ENCODE data around the gene RAPGEFL1. TPM values are rescaled to one million over a fixed set of nuclear protein-coding genes. Genes with fewer than 3 reads are reported as not detected.
"Not testable (repeated sequence)": the region's sequence is repeated elsewhere in the genome, so short reads cannot be mapped to it uniquely, and the experiment has no call there.

The RAPGEFL1 gene
- total RNA-seq, 1 donor from 2014 or later = 6.8 TPM

GRCh38 chr17:40134184-40134583 lies 43.1 kb upstream of the RAPGEFL1 start:
- H3K36me3 Mint-ChIP-seq = peaks cover 59% of the 10 kb centered on the region
- no peaks in the 10 kb centered on the region for H3K9me3 Mint-ChIP-seq
- Histone ChIP-seq H4K20me1 (ENCODE audit: low read depth) (peaks cover 13% of the 10 kb centered on the region), H3K27ac (peak overlapping the region; percentile 74), H3F3A (ENCODE audit: low read depth) (peaks cover 78% of the 10 kb centered on the region), H3K9ac (no peak overlapping the region), H3K36me3 (peaks cover 41% of the 10 kb centered on the region), H3K4me1 (peaks cover 8% of the 10 kb centered on the region), H3K4me2 (no peak overlapping the region), H3K9me3 (ENCODE audit: low read depth) (no peaks in the 10 kb centered on the region), H3K4me3 (no peak overlapping the region), H3K27me3 (no peaks in the 10 kb centered on the region), H3K79me2 (ENCODE audit: low read depth) (peaks cover 79% of the 10 kb centered on the region), H2AFZ (replicated peaks) (no peak overlapping the region)
- no peaks in the 10 kb centered on the region for H3K4me1 Mint-ChIP-seq
- TF ChIP-seq EZH2phosphoT487 (IDR thresholded peaks at IDR 0.05) (no peak), EZH2 (IDR thresholded peaks at IDR 0.05) (no peak), CTCF (IDR thresholded peaks at IDR 0.05) (no peak)
- DNase-seq (ENCODE audit: low spot score) = no peak
- no peak overlapping the region for H3K4me3 Mint-ChIP-seq
- no peaks in the 10 kb centered on the region for H3K27me3 Mint-ChIP-seq (ENCODE audit: insufficient read depth, low read depth)
- H3K27ac Mint-ChIP-seq = no peak overlapping the region

DNA sequence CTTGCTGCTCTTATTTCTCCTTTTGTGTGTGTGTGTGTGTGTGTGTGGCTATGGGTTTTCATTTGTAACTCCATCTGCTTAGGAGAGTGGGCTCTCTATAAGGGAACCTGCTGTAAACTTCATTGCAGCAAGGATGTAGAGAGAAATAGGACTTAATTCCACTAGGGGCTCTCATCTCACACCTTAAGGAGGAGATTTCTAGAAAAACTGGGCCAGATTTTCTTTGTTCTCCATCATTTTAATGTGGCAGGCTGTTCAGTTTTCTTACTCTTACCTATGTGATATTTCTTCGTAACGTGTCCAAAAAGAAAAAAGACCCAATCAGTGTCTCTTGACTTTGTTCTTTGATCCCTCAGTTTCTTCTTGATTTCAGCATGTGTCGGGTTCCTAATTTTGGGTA lies 41.5 kb upstream of the RAPGEFL1 start:
- Histone ChIP-seq H2AFZ (replicated peaks) (no peak overlapping the region), H3K4me2 (no peak overlapping the region), H3K9ac (no peak overlapping the region), H3K36me3 (peaks cover 28% of the 10 kb centered on the region), H3F3A (ENCODE audit: low read depth) (peaks cover 85% of the 10 kb centered on the region), H3K4me1 (peaks cover 14% of the 10 kb centered on the region), H3K79me2 (ENCODE audit: low read depth) (peaks cover 71% of the 10 kb centered on the region), H3K9me3 (ENCODE audit: low read depth) (no peaks in the 10 kb centered on the region), H3K27ac (peak overlapping the region; percentile 74), H3K4me3 (no peak overlapping the region), H3K27me3 (no peaks in the 10 kb centered on the region), H4K20me1 (ENCODE audit: low read depth) (peaks cover 6% of the 10 kb centered on the region)
- Mint-ChIP-seq H3K4me3 (no peak overlapping the region), H3K36me3 (peaks cover 42% of the 10 kb centered on the region), H3K9me3 (peaks cover 3% of the 10 kb centered on the region), H3K27me3 (ENCODE audit: insufficient read depth, low read depth) (peaks cover 9% of the 10 kb centered on the region), H3K4me1 (peaks cover 7% of the 10 kb centered on the region), H3K27ac (no peak overlapping the region)
- TF ChIP-seq EZH2phosphoT487 (IDR thresholded peaks at IDR 0.05) = no peak
- TF ChIP-seq CTCF (IDR thresholded peaks at IDR 0.05) = no peak
- no peak for TF ChIP-seq EZH2 (IDR thresholded peaks at IDR 0.05)
- no peak for DNase-seq (ENCODE audit: low spot score)

GRCh38 chr17:40139566-40140058 lies 37.7 kb upstream of the RAPGEFL1 start:
- peaks cover 3% of the 10 kb centered on the region for H3K9me3 Mint-ChIP-seq
- peaks cover 21% of the 10 kb centered on the region for H3K4me1 Mint-ChIP-seq
- Histone ChIP-seq H3F3A (ENCODE audit: low read depth) (peaks cover 67% of the 10 kb centered on the region), H4K20me1 (ENCODE audit: low read depth) (peaks cover 5% of the 10 kb centered on the region), H3K9me3 (ENCODE audit: low read depth) (no peaks in the 10 kb centered on the region), H3K27ac (peak overlapping the region; percentile 78), H3K9ac (peak overlapping the region; percentile 65), H3K4me2 (peak overlapping the region; percentile 87), H2AFZ (replicated peaks) (peak overlapping the region; percentile 34), H3K27me3 (no peaks in the 10 kb centered on the region), H3K4me3 (peak overlapping the region; percentile 78), H3K4me1 (peaks cover 18% of the 10 kb centered on the region), H3K36me3 (peaks cover 19% of the 10 kb centered on the region), H3K79me2 (ENCODE audit: low read depth) (peaks cover 82% of the 10 kb centered on the region)
- TF ChIP-seq EZH2 (IDR thresholded peaks at IDR 0.05) = no peak
- no peak for TF ChIP-seq CTCF (IDR thresholded peaks at IDR 0.05)
- TF ChIP-seq EZH2phosphoT487 (IDR thresholded peaks at IDR 0.05) = no peak
- H3K36me3 Mint-ChIP-seq = peaks cover 31% of the 10 kb centered on the region
- H3K4me3 Mint-ChIP-seq = peak overlapping the region; percentile 96
- DNase-seq (ENCODE audit: low spot score) = no peak
- peak overlapping the region; percentile 99 for H3K27ac Mint-ChIP-seq
- peaks cover 10% of the 10 kb centered on the region for H3K27me3 Mint-ChIP-seq (ENCODE audit: insufficient read depth, low read depth)

DNA sequence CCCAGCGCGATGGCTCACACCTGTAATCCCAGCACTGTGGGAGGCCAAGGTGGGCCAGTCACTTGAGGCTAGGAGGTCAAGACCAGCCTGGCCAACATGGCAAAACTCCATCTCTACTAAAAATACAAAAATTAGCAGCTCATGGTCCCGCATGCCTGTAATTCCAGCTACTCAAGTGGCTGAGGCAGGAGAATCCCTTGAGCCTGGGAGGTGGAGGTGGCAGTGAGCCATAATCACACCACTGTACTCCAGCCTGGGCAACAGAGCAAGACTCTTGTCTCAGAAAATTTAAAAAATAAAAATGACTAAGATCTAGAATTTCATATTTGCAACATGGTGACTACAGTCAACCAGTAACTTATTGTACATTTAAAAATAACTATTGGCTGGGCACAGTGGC lies 34.1 kb upstream of the RAPGEFL1 start:
- Histone ChIP-seq H4K20me1 (ENCODE audit: low read depth) (peaks cover 12% of the 10 kb centered on the region), H3F3A (ENCODE audit: low read depth) (peaks cover 31% of the 10 kb centered on the region), H3K79me2 (ENCODE audit: low read depth) (peaks cover 92% of the 10 kb centered on the region), H3K4me1 (peaks cover 16% of the 10 kb centered on the region), H3K36me3 (peaks cover 10% of the 10 kb centered on the region)
- H3K4me3 Mint-ChIP-seq; H3K27me3 ChIP-seq; H3K27ac ChIP-seq; H3K9ac ChIP-seq; H2AFZ ChIP-seq (replicated peaks); H3K9me3 Mint-ChIP-seq; H3K9me3 ChIP-seq (ENCODE audit: low read depth); DNase-seq (ENCODE audit: low spot score); H3K4me3 ChIP-seq; H3K4me2 ChIP-seq; H3K27ac Mint-ChIP-seq: not testable (repeated sequence)
- Mint-ChIP-seq H3K4me1 (peaks cover 21% of the 10 kb centered on the region), H3K27me3 (ENCODE audit: insufficient read depth, low read depth) (peaks cover 10% of the 10 kb centered on the region), H3K36me3 (peaks cover 26% of the 10 kb centered on the region)

All from neural progenitor cell (in vitro differentiated cells).